HG03575 (cell line): ENCODE data around the gene SLC22A5.

Experiments
- ATAC-seq: cut with Tn5 transposase; IDR thresholded peaks from one replicate; pipeline ENCODE4 v1.9.1; 2021; ENCODE audit not compliant: unreplicated experiment, insufficient number of reproducible peaks, low FRiP score; ENCODE audit errors: extremely low read depth

The SLC22A5 gene

DNA sequence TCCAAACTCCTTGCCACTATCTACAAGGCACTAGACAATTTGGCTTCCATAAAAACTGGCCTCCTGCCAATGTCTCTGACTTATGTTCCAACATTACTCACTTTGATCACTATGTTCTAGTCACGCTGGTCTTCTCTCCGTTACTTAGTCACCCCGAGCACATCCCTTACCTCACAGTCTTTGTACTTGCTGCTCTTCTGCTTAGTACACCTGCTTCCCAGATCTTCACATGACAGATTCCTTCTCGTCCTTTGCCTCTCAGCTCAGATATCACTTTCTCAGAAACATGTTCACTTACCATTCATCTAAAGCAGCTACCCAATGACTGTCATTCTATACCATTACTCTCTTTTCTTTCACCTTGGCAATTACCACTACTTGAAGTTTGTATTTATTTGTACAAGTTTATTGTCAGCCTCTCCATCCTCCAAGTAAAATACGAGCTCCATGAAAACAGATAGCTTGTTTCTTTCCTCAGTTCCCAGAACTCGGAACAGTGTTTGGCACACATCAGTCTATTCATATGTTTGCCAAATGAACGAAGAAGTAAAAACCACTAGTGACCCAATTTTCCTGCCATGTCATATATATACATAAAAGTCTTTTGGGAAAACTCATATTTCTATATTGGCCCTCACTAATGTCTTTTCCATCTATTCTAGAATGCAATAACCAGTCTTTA is 5.9 kb upstream of the SLC22A5 start:
- ATAC-seq = no peak

DNA sequence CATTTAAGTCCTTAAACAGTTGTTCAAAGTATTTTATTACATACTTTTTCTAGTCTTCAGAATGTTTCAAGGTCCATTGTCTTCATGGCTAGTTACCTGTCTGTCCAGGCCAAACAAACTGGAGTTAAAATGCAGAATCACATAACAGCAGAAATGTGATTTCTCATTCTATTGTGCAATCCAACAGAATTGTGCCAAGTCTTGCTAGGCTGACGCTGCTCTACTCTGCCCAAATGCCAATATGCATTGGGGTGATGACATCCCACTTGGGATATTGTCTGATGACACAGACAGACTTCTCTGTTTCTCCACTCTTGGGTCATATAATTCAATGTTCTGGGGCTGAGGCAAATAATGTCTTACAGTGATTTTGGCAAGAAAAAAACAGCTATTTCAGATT is 5.2 kb upstream of the SLC22A5 start:
- ATAC-seq = no peak

DNA sequence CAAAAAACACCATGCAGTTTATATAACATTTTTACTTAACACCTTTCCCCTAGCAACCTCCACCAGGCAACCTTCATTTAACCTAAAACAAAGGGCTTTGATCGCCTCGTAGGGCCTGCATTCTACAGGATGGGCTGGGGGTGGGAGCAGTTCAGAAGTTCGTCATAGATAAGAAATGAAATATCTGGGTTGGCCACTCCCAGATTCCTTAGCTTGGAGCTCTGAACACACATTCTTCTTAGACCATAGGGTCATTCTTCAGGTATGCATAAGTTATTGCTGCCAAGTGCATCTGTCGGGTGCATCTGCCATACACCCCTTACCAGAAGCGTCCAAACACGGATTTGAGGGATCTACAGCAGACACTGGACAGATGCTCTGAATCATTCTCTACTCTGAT is 4.3 kb upstream of the SLC22A5 start:
- no peak for ATAC-seq

DNA sequence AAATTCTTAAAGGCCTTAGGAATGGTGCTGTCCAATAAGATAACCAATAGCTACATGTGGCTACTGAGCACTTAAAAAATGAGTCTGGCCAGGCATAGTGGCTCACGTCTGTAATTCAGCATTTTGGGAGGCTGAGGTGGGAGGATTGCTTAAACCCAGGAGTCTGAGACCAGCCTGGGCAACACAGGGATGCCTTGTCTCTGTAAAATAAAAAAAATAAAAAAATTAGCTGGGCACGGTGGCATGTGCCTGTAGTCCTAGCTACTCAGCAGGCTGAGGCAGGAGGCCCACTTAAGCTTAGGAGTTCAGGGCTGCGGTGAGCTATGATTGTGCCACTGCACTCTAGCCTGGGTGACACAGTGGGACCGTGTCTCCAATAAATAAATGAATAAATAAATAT is 1.3 kb upstream of the SLC22A5 start:
- ATAC-seq = no peak

DNA sequence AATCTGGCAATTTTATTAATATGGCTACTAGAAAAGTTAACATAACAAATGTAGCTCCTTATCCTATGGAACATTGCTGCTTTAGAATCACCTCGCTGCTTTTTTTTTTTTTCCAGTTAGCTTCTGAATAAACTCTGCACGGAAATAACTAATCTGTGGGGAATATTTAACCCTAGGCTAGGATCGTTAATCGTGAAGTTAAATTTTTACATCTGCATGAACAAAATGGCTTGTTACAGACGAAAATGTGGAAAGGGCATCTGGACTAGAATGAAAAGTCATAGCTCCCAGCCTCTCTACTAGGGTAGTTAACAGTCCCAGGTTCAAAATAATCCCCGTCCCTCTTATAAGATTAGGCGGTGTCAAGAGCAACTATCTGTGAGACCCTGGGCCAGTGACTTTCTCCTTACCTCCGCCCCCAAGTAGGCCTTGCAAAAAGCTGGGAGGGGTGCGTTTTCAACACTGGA is 470 bp upstream of the SLC22A5 start:
- no peak for ATAC-seq

DNA sequence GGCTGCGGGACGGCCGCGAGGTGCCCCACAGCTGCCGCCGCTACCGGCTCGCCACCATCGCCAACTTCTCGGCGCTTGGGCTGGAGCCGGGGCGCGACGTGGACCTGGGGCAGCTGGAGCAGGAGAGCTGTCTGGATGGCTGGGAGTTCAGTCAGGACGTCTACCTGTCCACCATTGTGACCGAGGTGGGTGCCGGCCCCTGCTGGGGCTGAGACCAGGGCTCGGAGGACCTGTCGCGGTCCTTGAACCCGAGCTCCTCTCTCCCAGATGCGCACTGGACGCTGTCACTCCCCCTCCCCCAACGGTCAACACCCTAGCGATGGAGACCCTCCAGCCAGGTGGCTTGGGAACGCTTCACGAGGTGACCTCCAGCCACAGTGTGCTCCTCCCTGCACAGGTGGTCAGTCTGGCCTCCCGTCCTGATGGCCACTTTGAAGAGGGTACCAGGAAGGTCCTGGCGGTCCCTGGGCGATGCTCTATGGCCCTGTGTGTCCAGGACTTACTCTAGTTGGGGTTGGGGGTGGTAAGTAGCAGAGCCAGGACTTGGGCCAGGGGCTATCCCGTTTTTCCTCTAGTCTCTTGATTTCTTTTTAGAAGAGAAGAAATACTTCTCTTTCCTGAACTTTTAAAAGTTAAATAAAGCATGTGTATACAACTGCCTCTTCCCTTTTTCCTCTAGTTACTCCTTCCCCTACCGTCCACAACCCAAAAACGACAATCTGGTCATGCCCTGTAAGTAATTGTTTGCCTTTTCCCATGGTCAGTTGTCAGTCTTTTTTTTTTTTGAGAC is 866 bp downstream of the SLC22A5 start:
- ATAC-seq = no peak

DNA sequence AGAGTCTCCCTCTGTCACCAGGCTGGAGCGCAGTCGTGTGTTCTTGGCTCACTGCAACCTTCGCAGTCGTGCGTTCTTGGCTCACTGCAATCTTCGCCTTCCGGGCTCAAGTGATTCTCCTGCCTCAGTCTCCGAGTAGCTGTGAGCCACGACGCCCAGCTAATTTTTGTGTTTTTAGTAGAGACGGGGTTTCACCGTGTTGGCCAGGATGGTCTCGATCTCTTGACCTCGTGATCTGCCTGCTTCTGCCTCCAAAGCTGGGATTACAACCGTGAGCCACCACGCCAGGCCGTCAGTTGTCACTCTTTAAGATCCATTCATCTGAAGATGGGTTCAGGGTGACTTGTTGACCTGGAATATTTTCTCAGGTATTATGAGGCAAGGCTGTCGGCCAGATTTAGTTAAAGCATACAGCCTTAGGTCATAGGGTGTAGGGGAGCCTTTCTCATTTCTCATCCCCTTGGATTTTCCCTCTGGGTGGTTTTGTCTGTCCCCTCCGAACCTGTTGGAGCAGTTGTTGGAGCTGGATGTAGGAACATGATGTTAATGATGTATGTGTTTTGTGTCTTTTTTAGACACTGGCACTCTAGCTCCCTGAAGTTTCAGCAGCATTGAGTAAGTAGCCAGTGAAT is 1.6 kb downstream of the SLC22A5 start:
- no peak for ATAC-seq

DNA sequence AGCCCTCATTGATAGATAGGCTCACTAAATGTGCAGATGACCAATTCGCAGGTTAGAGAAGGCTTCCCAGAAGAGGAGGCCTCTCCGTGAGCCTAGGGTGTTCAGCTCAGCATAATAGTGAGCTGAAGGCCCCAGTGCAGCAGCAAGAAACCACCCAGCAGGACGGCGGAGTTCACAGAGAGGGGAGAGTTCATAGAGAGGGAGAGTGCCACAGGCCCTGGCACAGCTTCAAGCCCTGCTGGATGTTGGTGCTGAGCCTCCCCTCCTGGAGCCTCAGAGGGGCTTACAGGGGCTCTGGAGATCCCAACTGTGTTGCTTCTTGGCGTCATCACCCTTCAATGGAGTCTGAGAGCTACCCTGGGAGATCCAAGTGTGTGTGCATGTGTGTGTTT is 2.1 kb downstream of the SLC22A5 start:
- ATAC-seq = no peak

DNA sequence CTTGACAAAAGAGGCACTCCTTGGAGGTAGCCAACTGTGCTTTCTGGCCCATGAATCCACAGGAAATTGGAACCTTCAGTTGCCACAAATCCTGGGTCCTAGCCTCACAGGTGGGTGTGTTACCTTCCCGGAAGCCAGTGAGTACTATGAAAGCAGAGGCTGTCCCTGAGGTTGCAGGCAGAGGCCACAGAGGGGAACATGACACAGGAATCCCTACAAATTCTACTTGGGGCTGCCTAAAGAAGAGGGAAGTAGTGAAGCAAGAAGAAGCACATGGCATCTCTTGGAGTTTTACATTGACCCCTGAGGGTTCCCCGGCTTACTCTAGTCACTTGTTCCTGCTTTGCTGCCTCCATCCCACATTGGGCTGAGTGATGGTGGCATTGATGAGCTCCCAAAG is 2.6 kb downstream of the SLC22A5 start:
- ATAC-seq = no peak

DNA sequence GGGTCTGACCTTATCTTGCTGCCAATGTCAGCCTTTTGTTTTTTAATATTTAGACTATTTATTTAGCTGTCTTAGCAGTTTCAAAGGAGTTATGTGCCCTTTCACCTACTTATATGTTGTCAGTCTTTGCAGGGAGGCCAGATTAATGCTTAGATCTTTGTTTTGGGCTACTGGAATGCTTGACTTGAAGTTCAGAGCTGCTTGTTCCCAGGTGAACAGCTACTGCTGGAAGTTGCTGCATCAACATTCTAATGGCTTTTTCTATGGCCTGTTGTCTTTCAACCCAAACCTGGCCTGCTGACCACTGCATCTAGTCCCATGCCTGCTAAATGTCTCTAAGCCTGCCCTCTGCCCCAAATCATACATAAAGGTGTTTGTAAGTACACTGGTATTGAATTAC is 3.0 kb downstream of the SLC22A5 start:
- ATAC-seq = no peak

DNA sequence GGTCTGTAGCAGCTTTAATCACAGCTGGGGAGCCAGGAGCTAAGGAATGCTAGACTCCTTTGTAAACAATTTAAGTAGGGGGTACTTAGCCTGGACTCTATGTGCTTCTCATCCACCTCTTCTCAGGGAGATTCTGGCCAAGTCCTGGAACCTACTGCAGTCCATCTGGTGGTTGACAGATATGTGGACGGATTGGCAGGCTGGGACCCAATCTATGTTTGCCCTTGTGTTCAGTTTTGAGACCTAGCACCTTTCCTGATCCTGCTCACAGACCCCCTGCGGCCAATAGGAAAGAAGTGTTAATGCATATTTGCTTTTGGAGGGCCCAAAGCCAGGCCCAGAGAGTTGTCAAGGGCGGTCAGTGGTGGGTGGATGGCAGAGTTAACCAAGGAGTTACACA is 6.4 kb downstream of the SLC22A5 start:
- ATAC-seq = no peak

DNA sequence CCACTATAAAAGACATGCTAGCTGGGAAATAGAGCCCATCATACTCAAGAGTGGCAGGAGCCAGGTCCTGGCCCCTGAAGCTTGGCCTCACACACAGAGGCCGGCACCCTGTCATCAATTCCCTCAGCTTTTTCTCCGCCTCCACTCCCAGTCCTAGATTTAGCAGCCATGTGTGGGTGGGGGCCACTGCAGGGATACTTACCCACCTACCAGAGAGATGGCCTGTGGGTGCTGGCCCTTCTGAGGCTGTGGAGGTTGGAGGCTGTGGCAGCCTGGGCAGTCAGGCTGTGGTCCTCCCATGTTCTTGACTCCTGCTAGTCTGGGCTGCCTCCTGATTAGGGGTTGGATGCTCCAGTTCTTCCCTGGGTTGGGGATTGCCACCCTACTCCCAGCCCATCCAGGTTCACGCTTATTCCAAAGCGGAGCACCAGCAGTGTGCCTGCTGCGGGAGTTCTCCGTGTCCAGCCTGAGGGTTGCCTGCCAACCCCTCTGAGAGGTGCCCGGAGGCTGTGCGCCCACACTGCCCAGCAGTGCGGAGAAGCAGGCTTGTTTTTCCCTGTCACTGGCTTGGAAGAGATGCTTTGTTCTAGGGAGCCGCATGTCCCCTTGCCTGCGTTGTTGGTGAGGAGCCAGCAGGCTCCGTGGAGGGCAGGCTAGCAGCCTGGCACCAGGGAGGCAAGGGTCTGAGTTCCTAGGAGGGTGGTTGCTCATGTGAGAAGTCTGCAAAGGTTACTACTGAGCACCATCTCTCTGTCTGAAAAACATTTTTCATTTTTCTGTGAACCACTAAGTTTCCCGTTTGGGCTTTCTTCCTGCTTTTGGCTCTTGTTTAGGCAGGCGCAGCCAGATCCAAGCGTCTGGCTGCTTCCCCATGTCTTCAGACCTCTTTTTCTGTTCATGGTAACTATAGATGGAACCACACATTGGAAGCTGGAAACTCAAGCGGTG is 7.5 kb downstream of the SLC22A5 start:
- no peak for ATAC-seq

DNA sequence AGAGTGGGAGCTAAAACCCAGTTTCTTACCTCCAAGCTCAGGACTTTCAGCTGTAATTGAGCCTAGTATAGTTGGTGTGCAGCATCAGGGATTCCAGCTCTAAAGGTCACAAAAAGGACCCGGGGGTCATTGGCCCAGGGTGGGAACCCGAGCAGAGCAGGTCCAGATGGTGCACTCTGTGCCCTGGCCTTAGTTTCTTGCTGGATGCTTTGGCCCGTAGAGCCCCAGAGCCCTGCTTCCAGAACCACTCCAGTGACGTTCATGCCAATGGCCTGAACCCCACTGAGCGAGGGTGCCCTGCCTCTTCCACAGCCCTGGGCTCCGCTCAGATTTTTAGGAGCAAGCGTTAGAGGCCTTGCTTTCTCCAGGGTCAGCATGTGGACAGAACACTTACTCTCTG is 8.2 kb downstream of the SLC22A5 start:
- no peak for ATAC-seq

DNA sequence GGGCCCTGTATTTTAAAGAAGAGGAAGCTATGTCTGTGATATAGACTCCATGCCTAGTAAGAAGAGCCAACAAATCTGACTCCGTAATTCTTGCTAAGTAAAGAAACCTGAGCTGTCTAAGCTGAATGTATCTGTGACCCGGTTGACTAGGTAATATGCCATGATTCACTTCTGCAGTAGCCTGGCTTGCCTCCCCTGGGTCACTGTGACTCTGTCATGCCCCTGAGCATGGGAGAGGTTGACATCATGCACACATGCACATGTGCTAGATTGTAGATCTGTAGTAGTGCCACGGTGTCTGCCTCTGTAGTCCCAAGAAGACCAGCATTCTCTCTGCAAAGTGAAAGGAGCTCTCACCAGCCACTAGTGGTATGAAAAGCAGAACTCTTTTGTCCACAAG is 9.1 kb downstream of the SLC22A5 start:
- ATAC-seq = no peak

DNA sequence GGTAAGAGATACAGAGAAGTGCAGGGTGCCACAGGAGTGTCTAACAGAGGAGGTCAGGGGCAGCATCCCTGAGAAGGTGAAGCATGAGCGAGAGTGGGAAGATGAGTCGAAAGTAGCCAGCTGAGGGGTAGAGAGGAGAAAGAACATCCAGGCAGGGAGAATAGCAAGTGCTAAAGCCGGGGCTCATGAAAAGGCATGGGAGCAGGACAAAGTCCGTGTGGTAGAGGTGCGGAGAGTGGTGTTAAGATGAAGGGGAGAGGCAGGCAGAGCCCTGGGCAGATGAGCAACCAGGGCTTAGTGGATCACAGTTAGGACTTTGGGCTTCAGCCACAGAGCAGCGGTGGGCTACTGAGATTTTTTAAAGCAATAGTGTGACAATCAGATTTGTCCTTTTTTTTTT is 10.5 kb downstream of the SLC22A5 start:
- no peak for ATAC-seq

DNA sequence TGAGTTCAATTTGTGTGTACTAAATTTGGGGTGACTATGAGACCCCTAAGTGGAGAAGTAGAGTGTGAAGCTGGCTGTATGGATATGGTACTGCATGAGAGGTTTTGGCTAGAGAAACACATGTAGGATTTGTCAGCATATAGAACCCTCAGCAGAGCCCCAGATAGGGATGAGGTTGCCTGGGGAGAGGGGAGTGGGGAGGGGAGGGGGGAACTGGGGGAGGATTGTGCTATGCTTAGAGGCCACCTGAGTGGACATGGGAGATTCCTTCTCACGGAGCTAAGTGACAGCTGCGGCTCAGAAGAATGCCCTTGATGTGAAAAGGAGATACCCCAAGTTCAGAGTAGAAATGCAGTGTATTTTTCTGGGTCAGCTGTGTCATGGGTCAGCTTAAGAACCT is 11.2 kb downstream of the SLC22A5 start:
- ATAC-seq = no peak

DNA sequence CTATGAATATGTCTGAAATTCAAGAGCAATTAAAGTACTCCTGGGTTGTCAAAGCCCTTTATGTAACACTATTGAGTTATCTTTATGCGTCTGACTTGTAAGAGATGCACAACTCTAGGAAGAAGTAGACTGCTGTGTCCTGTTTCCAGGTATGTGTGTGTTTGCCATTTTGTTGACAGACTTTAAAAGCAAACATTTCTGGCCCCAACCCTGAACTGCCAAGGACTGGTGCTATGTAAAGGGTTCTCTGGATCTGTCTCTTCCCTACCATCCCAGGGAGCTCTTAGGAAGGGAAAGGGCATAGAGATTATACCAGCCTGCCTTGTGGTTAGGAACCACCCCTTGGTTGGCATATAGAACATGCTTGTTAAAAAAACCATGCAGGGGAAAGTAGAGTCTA is 12.1 kb downstream of the SLC22A5 start:
- no peak for ATAC-seq

DNA sequence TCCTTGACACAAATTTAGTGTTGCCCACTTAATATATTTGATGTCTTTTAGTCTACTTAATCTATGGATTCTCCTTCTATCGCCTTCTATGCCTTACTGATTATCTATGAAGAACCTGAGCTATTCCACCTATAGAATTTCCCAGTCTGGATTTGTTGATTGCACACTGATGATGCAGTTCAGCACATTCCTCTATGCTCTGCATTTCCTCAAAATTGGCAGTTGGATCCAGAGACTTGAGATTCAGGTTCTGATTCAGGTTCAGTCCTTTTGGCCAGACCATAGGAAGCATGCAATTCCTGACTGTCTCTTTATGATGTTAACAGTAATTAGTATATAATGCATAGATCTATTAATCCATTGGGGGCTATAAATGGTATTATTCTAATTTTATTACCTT is 13.8 kb downstream of the SLC22A5 start:
- no peak for ATAC-seq

DNA sequence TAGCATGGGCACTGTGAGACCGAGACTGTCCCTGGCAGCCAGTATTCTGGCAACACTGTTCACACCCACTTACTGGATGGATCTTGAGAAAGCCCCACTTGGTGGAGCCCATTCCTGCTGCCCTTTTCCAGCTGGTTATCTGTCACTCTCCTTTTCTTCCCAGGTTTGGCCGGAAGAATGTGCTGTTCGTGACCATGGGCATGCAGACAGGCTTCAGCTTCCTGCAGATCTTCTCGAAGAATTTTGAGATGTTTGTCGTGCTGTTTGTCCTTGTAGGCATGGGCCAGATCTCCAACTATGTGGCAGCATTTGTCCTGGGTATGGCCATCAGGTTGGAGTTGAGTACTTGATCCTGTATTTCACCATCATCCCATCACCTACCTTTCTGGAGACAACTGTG is 14.5 kb downstream of the SLC22A5 start:
- ATAC-seq = no peak
